ENCODE data around the gene ATXN3.

The ATXN3 gene

GRCh38 chr14:92010644-92011043 is 95.7 kb downstream of the ATXN3 start:
- Histone ChIP-seq H3K9me3 (ENCODE audit: control insufficient read depth, low read length) (no peaks in the 10 kb centered on the region), H3K36me3 (ENCODE audit: control insufficient read depth, insufficient read depth, low read length) (peaks cover 31% of the 10 kb centered on the region), H3K4me1 (ENCODE audit: control insufficient read depth, insufficient read depth, low read length, poor library complexity, severe bottlenecking) (no peaks in the 10 kb centered on the region), H3K27me3 (replicated peaks; ENCODE audit: control insufficient read depth, insufficient read depth, low read length, poor library complexity, severe bottlenecking) (no peaks in the 10 kb centered on the region), H3K27ac (ENCODE audit: insufficient read depth, low read length, poor library complexity, severe bottlenecking) (no peak overlapping the region), H3K4me3 (ENCODE audit: insufficient read depth, low read depth, low read length, poor library complexity, severe bottlenecking) (no peak overlapping the region)
- no peak for DNase-seq

GRCh38 chr14:92009604-92010003 is 96.8 kb downstream of the ATXN3 start:
- Histone ChIP-seq H3K9me3 (ENCODE audit: control insufficient read depth, low read length) (no peaks in the 10 kb centered on the region), H3K4me1 (ENCODE audit: control insufficient read depth, insufficient read depth, low read length, poor library complexity, severe bottlenecking) (no peaks in the 10 kb centered on the region), H3K36me3 (ENCODE audit: control insufficient read depth, insufficient read depth, low read length) (peaks cover 25% of the 10 kb centered on the region), H3K27ac (ENCODE audit: insufficient read depth, low read length, poor library complexity, severe bottlenecking) (no peak overlapping the region), H3K27me3 (replicated peaks; ENCODE audit: control insufficient read depth, insufficient read depth, low read length, poor library complexity, severe bottlenecking) (no peaks in the 10 kb centered on the region), H3K4me3 (ENCODE audit: insufficient read depth, low read depth, low read length, poor library complexity, severe bottlenecking) (no peak overlapping the region)
- DNase-seq: no peak

Measured in effector memory CD4-positive, alpha-beta T cell (primary cell).